Body of pancreas (tissue), 4 donors: ENCODE results near the gene WDR38. TPM values are rescaled to one million over a fixed set of nuclear protein-coding genes. Genes with fewer than 3 reads are reported as not detected.

ENCODE experiments used
- ATAC-seq: fragments of 150-250 bp; one replicate; pipeline ENCODE4 v1.9.1; 2016
- DNase-seq, 4 donors: peaks; one replicate each; pipeline ENCODE4 v3.0.0-alpha.2; 2019
- H3K27ac ChIP-seq, 4 donors: fragments of 200-600 bp; sonication (generic); 1 replicate in 3 of 4; 2 replicates in 1 of 4; pipeline versions ENCODE4 v1.5.1 to v1.6.1; 2016 to 2019; ENCODE audit warnings: mild to moderate bottlenecking in 1 of 4, mixed read lengths in 1 of 4, moderate library complexity in 1 of 4
- H3K27me3 ChIP-seq, 2 donors: fragments of 200-600 bp; sonication (generic); one replicate each; pipeline ENCODE4 v1.6.0; 2016; ENCODE audit warnings: mild to moderate bottlenecking in 1 of 2
- H3K36me3 ChIP-seq, 2 donors: fragments of 200-600 bp; sonication (generic); replicated peaks in 1 of 2; 2 replicates each; pipeline ENCODE4 v1.5.1; 2016; ENCODE audit warnings: low read depth in 2 of 2; ENCODE audit not compliant: insufficient read depth in 1 of 2
- H3K4me1 ChIP-seq: fragments of 200-600 bp; sonication (generic); one replicate; pipeline ENCODE4 v1.6.0; 2016
- H3K4me3 ChIP-seq, 2 donors: fragments of 200-600 bp; sonication (generic); 1 replicate in 1 of 2; 2 replicates in 1 of 2; pipeline ENCODE4 v1.5.1; 2016 to 2019
- H3K9me3 ChIP-seq, 3 donors: fragments of 200-600 bp; sonication (generic); 1 replicate in 2 of 3; 2 replicates in 1 of 3; pipeline ENCODE4 v1.5.1; 2016
- CTCF ChIP-seq, 7 experiments: fragments of 450-650 bp in 4 of 7; fragments of 200-600 bp in 3 of 7; sonication (generic) in 3 of 7; IDR thresholded peaks; one replicate each; pipeline ENCODE4 v1.5.1; 2016 to 2019; ENCODE audit warnings: antibody characterized with exemption in 7 of 7
- POLR2A ChIP-seq, 3 donors: fragments of 450-650 bp; IDR thresholded peaks; one replicate each; pipeline ENCODE4 v1.6.1; 2016; ENCODE audit warnings: antibody characterized with exemption in 3 of 3, mild to moderate bottlenecking in 2 of 3
- WGBS, 2 donors: methylation state at CpG; one replicate each; pipeline ENCODE4 v1.1.5; 2017; 5-methylcytosine and 5-hydroxymethylcytosine counted together
- intact Hi-C: fragments of 100-400 bp; cut with DNase I; formaldehyde crosslinking; loops from one replicate; pipeline ENCODE4 v1.15.1; 2023
- total RNA-seq, 2 donors: library from RNA; depleted of rRNA; stranded (reverse); fragments of >200 nt; gene quantifications; one replicate each; pipeline ENCODE4 v1.1.0, GENCODE V29; 2016

The WDR38 gene
- total RNA-seq, 2 donors from 2014 or later, result 0.78 TPM; not detected in 1

GRCh38 chr9:124869986-124870560 is 16.8 kb downstream of the WDR38 start:
- intact Hi-C loops, result no loop called here
- peaks cover 42% of the 10 kb centered on the region for H3K4me1 ChIP-seq
- H3K27ac ChIP-seq, result peak overlapping the region; percentile 6 to 94 (median 90)
- TF ChIP-seq POLR2A (IDR thresholded peaks at IDR 0.05) (peak in 2 of 3 donors; percentile 6 to 23), CTCF (IDR thresholded peaks at IDR 0.05) (no peak)
- peak overlapping the region; percentile 82 to 94 for H3K4me3 ChIP-seq
- WGBS, 2 donors, result 6% methylated on average over 9 to 12 of the region's 12 CpGs
- no peaks in the 10 kb centered on the region for H3K9me3 ChIP-seq
- H3K36me3 ChIP-seq, result peaks cover 0 to 2% of the 10 kb centered on the region in 2 donors
- peak; percentile 32 to 59 (median 45) for DNase-seq
- no peaks in the 10 kb centered on the region for H3K27me3 ChIP-seq
- ATAC-seq, result no peak

GRCh38 chr9:124870723-124871122 is 17.5 kb downstream of the WDR38 start:
- DNase-seq (no peak), ATAC-seq (no peak)
- no peak overlapping the region for H3K4me3 ChIP-seq
- WGBS, 2 donors, result 40 to 57% methylated on average over 6 of the region's 6 CpGs
- no peak for TF ChIP-seq CTCF (IDR thresholded peaks at IDR 0.05)
- no peak for TF ChIP-seq POLR2A (IDR thresholded peaks at IDR 0.05)
- H3K9me3 ChIP-seq, result no peaks in the 10 kb centered on the region
- intact Hi-C loops, result no loop called here
- H3K27me3 ChIP-seq, result no peaks in the 10 kb centered on the region
- peaks cover 42% of the 10 kb centered on the region for H3K4me1 ChIP-seq
- peak overlapping the region in 2 of 4 donors; percentile 94 for H3K27ac ChIP-seq
- peaks cover 0 to 6% of the 10 kb centered on the region in 2 donors for H3K36me3 ChIP-seq

GRCh38 chr9:124871156-124871561 is 17.9 kb downstream of the WDR38 start:
- intact Hi-C loops, result no loop called here
- Histone ChIP-seq H3K36me3 (peaks cover 0 to 6% of the 10 kb centered on the region in 2 donors), H3K4me3 (no peak overlapping the region), H3K4me1 (peaks cover 42% of the 10 kb centered on the region), H3K27me3 (no peaks in the 10 kb centered on the region), H3K9me3 (no peaks in the 10 kb centered on the region), H3K27ac (peak overlapping the region in 1 of 4 donors; percentile 94)
- ATAC-seq (no peak), DNase-seq (no peak)
- 59 to 76% methylated on average over 7 to 11 of the region's 11 CpGs for WGBS, 2 donors
- TF ChIP-seq CTCF (IDR thresholded peaks at IDR 0.05) (no peak), POLR2A (IDR thresholded peaks at IDR 0.05) (no peak)

GRCh38 chr9:124873664-124874063 is 20.4 kb downstream of the WDR38 start:
- intact Hi-C loops, result no loop called here
- no peak overlapping the region for H3K27ac ChIP-seq

More at GRCh38 chr9:124873664-124874063, 20.4 kb downstream of the WDR38 start:
- DNase-seq (no peak), ATAC-seq (no peak)
- H3K4me3 ChIP-seq, result no peak overlapping the region
- H3K27me3 ChIP-seq, result no peaks in the 10 kb centered on the region
- H3K36me3 ChIP-seq, result peaks cover 0 to 8% of the 10 kb centered on the region in 2 donors
- no peaks in the 10 kb centered on the region for H3K9me3 ChIP-seq
- TF ChIP-seq CTCF (IDR thresholded peaks at IDR 0.05), result no peak
- no peak for TF ChIP-seq POLR2A (IDR thresholded peaks at IDR 0.05)
- 89 to 96% methylated on average over 14 of the region's 14 CpGs for WGBS, 2 donors
- H3K4me1 ChIP-seq, result peaks cover 31% of the 10 kb centered on the region
